HG03342 (cell line): ENCODE results near the gene RNF151.
"Not testable (repeated sequence)": the region's sequence is repeated elsewhere in the genome, so short reads cannot be mapped to it uniquely, and the experiment has no call there.

Source experiments
- ATAC-seq: cut with Tn5 transposase; IDR thresholded peaks from one replicate; pipeline ENCODE4 v1.9.1; 2021; ENCODE audit warnings: mild to moderate bottlenecking, moderate library complexity; ENCODE audit not compliant: unreplicated experiment

The RNF151 gene

DNA sequence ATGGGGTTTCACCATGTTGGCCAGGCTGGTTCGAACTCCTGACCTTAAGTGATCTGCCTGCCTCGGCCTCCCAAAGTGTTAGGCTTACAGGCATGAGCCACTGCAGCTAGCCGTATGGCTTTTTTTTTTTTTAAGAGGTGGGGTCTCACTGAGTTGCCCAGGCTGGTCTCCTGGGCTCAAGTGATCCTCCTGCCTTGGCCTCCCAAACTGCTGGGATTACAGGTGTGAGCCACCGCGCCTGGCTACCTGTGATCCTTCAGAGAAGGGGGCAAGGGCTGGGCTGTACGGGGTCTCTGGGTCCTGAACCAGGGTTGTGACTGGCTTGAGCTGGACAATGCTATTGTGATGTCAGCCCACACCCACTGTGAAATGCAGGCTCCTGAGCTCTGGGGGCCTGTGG, at the start of gene RNF151:
Gene RNF151 (plus strand): TSS at position 397 of the 400 bp plus-strand sequence. CDS start 26 bp downstream, outside the sequence.
- no peak for ATAC-seq

- ATAC-seq, result no peak
Measured at GRCh38 chr16:1917056-1917664, 49.5 kb upstream of the RNF151 start.

- no peak for ATAC-seq
Measured at GRCh38 chr16:1917665-1918350, 48.8 kb upstream of the RNF151 start.

- no peak for ATAC-seq
Measured at GRCh38 chr16:1918351-1919326, 48.0 kb upstream of the RNF151 start, which contains the start of gene HS3ST6. HS3ST6 (minus strand) TSS chr16:1918415; CDS start chr16:1918323, 92 bp downstream.

- ATAC-seq, result no peak
Measured at GRCh38 chr16:1919327-1919998, 47.2 kb upstream of the RNF151 start.

DNA sequence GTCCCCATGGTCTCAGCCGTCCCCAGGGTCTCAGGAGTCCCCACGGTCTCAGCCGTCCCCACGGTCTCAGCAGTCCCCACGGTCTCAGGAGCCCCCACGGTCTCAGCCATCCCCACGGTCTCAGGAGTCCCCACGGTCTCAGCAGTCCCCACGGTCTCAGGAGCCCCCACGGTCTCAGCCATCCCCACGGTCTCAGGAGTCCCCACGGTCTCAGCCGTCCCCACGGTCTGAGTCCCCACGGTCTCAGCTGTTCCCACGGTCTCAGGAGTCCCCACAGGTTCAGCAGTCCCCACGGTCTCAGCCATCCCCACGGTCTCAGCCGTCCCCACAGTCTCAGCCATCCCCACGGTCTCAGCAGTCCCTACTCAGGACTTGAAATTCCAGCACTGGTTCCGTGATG, 46.5 kb upstream of the RNF151 start:
- ATAC-seq, result not testable (repeated sequence)

DNA sequence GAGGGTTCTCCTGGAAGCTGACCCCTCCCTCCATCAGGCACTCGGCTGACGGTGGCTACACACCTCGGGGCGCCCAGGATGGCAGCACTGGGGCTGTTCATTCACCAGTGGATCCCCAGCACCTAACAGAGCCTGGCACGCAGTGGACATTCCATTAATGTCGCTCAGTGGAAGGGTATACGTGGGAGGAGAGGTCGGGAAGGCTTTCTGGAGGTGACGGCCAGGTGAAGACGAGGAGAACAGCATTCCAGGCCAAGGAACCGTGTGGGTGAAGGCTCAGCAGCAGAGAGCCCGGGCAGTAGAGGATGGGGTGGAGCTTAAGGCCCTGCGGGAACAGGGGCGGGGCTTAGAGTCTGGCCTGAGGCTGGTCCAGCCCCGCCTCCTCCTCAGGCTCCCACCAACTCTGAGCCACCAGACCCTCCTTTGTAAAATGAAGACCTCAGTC, 45.9 kb upstream of the RNF151 start:
- ATAC-seq, result no peak

DNA sequence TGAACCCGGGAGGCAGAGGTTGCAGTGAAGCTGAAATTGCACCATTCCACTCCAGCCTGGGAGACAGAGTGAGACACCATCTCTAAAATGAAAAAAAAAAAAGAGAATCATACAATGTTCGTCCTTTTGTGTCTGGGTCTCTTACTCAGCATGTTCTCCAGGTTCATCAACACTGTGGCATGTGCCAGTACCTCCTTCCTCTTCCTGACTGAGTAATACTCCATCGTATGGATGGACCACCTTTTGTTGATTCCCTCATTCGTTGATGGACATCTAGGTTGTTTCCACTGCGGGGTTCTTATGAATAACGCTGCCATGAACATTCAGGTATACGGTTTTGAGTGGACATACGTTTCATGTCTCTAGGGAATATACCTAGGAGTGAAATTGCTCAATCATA, 44.3 kb upstream of the RNF151 start:
- ATAC-seq, result no peak

- no peak for ATAC-seq
Measured at GRCh38 chr16:1923299-1924034, 43.2 kb upstream of the RNF151 start.

DNA sequence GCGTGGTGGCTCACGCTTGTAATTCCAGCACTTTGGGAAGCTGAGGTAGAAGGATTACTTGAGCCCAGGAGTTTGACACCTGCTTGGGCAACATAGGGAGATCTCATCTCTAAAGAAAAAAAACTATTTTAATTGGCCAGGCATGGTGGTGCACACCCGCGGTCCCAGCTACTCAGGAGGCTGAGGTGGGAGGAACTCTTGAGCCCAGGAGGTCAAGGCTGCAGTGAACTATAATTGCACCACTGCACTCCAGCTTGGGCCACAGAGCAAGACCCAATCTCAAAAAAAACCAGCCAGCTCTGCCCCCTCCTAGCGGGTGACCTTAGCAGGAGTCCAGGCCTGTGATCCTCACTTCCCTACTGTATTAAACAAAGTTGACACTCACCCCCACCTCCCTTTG, 42.6 kb upstream of the RNF151 start:
- ATAC-seq, result no peak

DNA sequence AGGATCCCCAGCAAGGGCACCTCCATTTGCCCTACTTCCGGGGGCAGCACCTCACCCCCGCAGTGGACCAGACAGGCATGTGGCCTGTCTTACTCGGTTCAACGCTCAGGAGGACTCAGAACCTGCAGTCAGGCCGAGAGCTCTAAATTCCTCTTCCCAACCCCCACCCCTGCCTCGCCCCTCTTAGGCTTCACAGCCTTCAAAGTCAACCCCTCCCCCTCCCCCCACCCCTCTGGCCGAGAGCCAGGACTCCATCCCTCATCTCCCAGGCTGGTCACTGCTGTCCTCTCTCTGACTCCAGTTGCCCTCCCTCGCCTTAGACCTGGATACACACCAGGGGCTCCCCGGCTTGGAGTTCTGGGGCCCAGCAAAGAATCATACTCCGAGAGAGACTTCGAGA, 40.4 kb upstream of the RNF151 start:
- ATAC-seq, result no peak

DNA sequence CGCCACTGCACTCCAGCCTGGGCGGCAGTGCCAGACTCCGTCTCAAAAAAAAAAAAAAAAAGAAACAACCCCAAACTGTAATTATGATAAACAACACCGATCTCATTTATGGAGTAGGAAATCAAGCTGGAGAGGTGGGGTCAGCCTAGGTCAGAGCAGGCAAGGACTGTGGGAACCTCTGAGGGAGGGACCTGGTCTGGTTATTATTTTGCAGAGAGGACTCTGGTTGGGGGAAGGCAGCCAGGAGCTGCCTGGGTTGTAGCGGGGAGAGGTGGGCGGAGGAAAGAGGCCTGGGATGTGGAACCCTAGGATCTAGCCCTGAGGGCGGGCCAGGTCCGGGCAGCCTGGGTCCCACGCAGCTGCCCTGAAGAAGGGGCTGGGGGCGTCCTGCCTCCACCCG, 37.6 kb upstream of the RNF151 start:
- ATAC-seq, result no peak

DNA sequence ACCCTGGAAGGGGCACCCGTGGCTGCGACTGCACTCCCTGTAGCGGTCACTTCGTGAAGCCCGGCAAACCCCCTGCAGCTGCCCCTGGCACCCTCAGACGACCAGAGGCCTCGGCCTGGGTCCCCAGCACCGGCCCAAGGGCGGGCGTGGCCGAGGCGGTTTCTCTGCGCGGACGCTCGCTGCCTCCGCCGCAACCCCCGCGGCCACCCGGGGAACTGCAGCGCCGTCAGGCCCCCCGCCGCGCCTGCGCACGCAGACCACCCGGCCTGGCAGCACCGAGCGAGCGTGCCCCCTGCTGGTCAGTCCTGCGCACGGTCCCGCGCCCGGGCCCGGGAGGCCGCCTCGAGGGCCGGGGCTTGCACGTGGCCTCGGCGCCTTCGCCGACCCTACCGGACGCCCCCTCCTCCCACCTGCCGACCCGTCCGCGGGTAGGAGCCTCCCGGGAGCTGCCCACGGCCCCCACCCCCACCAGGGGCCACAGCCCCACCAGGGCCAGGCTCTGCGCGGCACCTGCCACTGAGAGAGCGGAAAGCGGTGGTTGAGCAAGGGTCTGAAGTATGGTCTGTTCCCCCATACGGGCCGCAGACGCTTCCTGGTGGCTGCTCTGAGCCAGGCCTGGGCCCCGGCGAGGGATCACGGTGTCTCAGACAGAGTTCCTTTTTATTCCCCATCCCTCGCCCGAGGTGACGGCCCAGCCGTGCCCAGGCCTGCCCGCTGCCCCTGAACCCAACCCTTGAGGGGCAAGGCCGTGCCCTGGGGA, 36.9 kb upstream of the RNF151 start:
- ATAC-seq, result peak; percentile 87

DNA sequence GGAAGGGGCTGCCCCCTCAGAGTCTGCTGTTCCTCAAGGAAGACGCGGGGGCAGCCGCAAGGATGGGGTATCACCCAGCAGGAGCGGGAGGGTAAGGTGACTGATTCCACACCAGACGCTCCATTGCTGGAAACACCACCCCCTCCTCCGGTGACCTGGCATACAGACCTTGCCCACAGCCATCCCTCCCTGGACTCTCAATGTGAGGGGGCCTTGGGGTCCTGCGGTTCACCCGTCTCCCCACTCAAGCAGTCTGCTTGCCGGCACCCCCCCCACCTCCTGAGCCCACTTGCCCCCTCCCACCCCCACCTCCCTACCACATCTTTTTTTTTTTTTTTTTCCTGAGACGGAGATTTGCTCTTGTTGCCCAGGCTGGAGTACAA, 36.3 kb upstream of the RNF151 start:
- ATAC-seq, result no peak

GRCh38 chr16:1932050-1933028, 34.3 kb upstream of the RNF151 start:
- no peak for ATAC-seq

- ATAC-seq, result no peak
Measured at GRCh38 chr16:1933097-1933661, 33.5 kb upstream of the RNF151 start.

DNA sequence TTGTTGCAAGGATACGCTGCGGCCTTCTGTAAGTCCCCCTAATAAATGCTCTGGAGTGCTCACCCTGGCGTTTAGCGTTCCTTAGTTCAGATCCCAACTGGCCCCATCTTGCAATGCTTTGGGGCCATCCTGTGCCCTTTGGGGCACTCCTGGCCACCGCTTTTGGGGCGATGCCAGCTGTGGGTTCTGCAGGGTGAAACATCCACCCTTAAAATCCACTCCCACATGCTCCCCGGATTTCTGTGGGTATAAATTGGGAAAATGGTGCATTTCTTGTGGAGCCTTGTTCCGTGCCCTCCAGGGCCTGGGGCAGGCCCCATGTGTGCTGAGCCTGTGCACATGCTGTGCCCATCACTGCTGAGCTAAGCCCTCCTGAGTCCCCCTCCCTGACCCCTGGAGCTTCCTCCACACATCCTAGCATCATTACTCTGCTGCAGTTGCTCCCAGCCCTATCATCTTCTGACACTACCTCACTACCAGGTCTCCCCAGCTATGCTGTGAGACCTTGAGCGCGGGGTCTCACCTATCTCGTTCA, 29.6 kb upstream of the RNF151 start:
- no peak for ATAC-seq

GRCh38 chr16:1938316-1938715, 28.3 kb upstream of the RNF151 start:
- no peak for ATAC-seq
